ENCODE data around the gene ACSS2. TPM values are rescaled to one million over a fixed set of nuclear protein-coding genes. Genes with fewer than 3 reads are reported as not detected.

ACSS2 gene
- total and polyA plus RNA-seq, 2 experiments from 2014 or later, result 26.1 to 49.3 TPM

- H3K4me3 ChIP-seq, result no peak overlapping the region
- H3K36me3 Mint-ChIP-seq (ENCODE audit: low read depth), result no peaks in the 10 kb centered on the region; the same call in 2 of the 3 replicates
- H3K27ac Mint-ChIP-seq, result no peak overlapping the region
- H3K4me1 ChIP-seq (ENCODE audit: insufficient read depth), result no peaks in the 10 kb centered on the region
- H3K4me3 Mint-ChIP-seq, result no peak overlapping the region
- no peak overlapping the region for H3K4me2 ChIP-seq
- no peak for DNase-seq (ENCODE audit: low spot score)
- H3K4me1 Mint-ChIP-seq, result no peaks in the 10 kb centered on the region; the same call in 2 of the 3 replicates
- TF ChIP-seq JUNB (IDR thresholded peaks at IDR 0.05; ENCODE audit: unreplicated experiment) (no peak), ZNF331 (CRISPR knock-in tag; IDR thresholded peaks at IDR 0.05; ENCODE audit: low read depth) (no peak), EZH2 (IDR thresholded peaks at IDR 0.05; ENCODE audit: low read depth, unreplicated experiment) (no peak), CREB1 (CRISPR knock-in tag; IDR thresholded peaks at IDR 0.05; ENCODE audit: low read depth) (no peak), POLR2AphosphoS5 (IDR thresholded peaks at IDR 0.05; ENCODE audit: low read depth) (no peak), REST (IDR thresholded peaks at IDR 0.05; ENCODE audit: unreplicated experiment) (no peak), CTCF (conservative IDR thresholded peaks at IDR 0.05; ENCODE audit: low read depth in 2 of 2) (no peak), ZNF114 (CRISPR knock-in tag; IDR thresholded peaks at IDR 0.05) (no peak), ZNF462 (CRISPR knock-in tag; IDR thresholded peaks at IDR 0.05) (no peak)
- H3K9me3 Mint-ChIP-seq, result no peaks in the 10 kb centered on the region
- peaks cover 10% of the 10 kb centered on the region for H4K20me1 ChIP-seq (replicated peaks; ENCODE audit: insufficient read depth)
- no peaks in the 10 kb centered on the region; the same call in 1 of the 2 replicates for H3K79me2 ChIP-seq (replicated peaks; ENCODE audit: insufficient read depth)
- no peak for ATAC-seq
- no peaks in the 10 kb centered on the region for H3K27me3 Mint-ChIP-seq (ENCODE audit: insufficient read depth, low read depth, poor library complexity)
- no peak overlapping the region for H3K27ac ChIP-seq (ENCODE audit: low read depth)
- no peaks in the 10 kb centered on the region for H3F3A ChIP-seq (replicated peaks; ENCODE audit: low read depth)
- H3K9me2 ChIP-seq (ENCODE audit: insufficient read depth), result no peaks in the 10 kb centered on the region
- no peak overlapping the region for H2AFZ ChIP-seq
- no peaks in the 10 kb centered on the region; the same call in 1 of the 2 replicates for H3K36me3 ChIP-seq (ENCODE audit: insufficient read depth)
- no peaks in the 10 kb centered on the region for H3K27me3 ChIP-seq (ENCODE audit: insufficient read depth)
Measured at GRCh38 chr20:34886122-34886521, 9.7 kb downstream of the ACSS2 start.

All from GM23338 (cell line).